DMS114 treated with DMSO at 0.1 percent for 48 hours (cell line): Measurements from ENCODE around the gene HCK.

Experiments
- DNase-seq: peaks from one replicate; lab custom pipeline; 2025; ENCODE audit not compliant: unreplicated experiment; lab: John Stamatoyannopoulos, UW

The HCK gene

GRCh38 chr20:32052090-32052777, at the start of gene HCK:
Gene HCK, plus strand, starts transcription at chr20:32052242.
- DNase-seq = no peak

GRCh38 chr20:32003325-32003724, 48.7 kb upstream of the HCK start:
- no peak for DNase-seq

GRCh38 chr20:32004963-32005362, 47.1 kb upstream of the HCK start:
- DNase-seq = no peak

GRCh38 chr20:32006053-32006452, 46.0 kb upstream of the HCK start:
- no peak for DNase-seq

- no peak for DNase-seq
Observed at GRCh38 chr20:32006841-32007786, 44.9 kb upstream of the HCK start.

- no peak for DNase-seq
Observed at GRCh38 chr20:32007787-32008616, 44.0 kb upstream of the HCK start.

GRCh38 chr20:32009564-32009963, 42.5 kb upstream of the HCK start:
- DNase-seq = no peak

GRCh38 chr20:32010101-32010500, 41.9 kb upstream of the HCK start, which contains the start of gene CCM2L:
Gene CCM2L, plus strand, starts transcription at chr20:32010438. Its CDS starts 17 bp downstream, at chr20:32010455.
- DNase-seq = no peak

GRCh38 chr20:32010666-32011065, 41.4 kb upstream of the HCK start:
- DNase-seq = no peak

- no peak for DNase-seq
Observed at GRCh38 chr20:32012159-32012688, 39.8 kb upstream of the HCK start.

- DNase-seq = no peak
Observed at GRCh38 chr20:32013326-32013725, 38.7 kb upstream of the HCK start.

GRCh38 chr20:32017711-32018251, 34.3 kb upstream of the HCK start:
- no peak for DNase-seq

GRCh38 chr20:32018269-32019155, 33.5 kb upstream of the HCK start:
- peak; percentile 23 for DNase-seq

- no peak for DNase-seq
Observed at GRCh38 chr20:32019156-32019510, 32.9 kb upstream of the HCK start.

GRCh38 chr20:32019563-32020463, 32.2 kb upstream of the HCK start:
- DNase-seq = no peak

GRCh38 chr20:32021091-32021490, 31.0 kb upstream of the HCK start:
- no peak for DNase-seq

- no peak for DNase-seq
Observed at GRCh38 chr20:32024683-32025295, 27.3 kb upstream of the HCK start.

- DNase-seq = no peak
Observed at GRCh38 chr20:32027643-32028042, 24.4 kb upstream of the HCK start.
